ENCODE results near the gene C20orf141.
"Not testable (repeated sequence)": the region's sequence is repeated elsewhere in the genome, so short reads cannot be mapped to it uniquely, and the experiment has no call there.

The C20orf141 gene

DNA sequence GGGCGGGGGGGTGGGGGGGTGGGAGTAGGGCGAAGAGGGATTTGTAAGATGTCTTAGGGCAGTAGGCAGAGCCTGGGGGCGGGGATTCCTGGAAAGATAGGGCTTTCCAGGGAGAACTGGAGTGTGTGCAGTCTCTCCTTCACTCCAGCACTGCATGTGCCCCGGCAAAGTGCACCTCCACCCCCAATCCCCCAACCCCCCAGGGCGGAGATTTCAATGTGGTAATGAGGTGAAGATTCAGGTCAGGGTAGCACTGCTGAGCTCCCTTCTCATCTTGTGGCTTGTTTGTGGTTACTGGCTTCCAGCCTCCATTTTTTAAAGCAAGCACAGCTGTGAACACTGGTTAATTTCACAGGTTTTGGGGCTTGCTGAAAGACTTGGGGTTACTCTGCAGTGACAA is 7.3 kb downstream of the C20orf141 start:
- no peak for DNase-seq

GRCh38 chr20:2825761-2826160 is 11.0 kb downstream of the C20orf141 start:
- DNase-seq = no peak

DNA sequence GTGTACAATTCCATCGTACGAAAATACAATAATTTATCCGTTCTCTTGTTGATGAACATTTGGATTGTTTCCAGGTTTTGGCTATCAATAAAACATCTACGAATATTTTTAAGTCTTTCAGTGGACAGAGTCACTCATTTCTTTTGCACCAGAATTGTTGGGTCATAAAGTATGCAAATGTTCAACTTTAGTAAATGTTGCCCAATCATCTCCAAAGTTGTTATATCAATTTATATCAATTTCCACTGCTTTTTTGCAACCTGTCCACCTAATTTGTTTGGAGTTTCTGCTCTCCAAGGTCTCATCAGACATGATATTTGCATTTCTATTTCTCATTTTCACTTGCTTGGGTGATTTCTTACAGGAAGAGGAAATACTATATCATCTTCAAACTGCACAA is 11.9 kb downstream of the C20orf141 start:
- no peak for DNase-seq

DNA sequence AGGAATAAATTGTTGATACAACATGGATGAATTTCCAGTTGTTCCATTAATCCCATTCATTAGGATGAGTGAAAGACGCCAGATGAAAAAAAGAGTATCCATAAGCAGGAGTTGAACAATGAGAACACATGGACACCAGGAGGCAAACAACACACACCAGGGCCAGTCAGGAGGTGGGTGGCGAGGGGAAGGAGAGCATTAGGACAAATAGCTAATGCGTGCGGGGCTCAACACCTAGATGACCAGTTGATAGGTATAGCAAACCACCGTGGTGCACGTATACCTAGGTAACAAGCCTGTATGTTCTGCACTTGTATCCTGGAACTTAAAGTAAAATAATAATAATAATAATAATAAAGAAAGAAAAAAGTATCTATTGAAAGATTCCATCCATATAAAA is 14.6 kb downstream of the C20orf141 start:
- DNase-seq = no peak

GRCh38 chr20:2831206-2831605 is 16.4 kb downstream of the C20orf141 start:
- not testable (repeated sequence) for DNase-seq

DNA sequence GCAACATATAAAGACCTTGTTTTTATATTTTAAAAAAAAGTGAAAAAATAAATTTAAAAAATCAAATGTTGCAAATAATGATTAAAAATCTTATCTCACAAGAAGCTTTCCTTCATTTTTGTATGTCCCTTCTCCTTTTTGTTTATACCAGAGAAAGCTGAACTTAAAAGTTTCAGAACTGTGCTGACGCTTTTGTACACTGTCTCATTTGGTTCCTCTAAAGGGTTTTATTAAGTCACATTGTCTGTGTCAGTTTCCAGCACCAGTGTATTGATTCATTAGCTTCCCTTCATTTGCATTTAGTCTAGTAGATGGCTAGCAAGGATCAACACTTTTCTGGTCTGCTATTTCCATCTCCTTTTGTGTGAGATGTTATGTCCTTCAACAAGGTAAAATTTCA is 19.0 kb downstream of the C20orf141 start:
- no peak for DNase-seq

DNA sequence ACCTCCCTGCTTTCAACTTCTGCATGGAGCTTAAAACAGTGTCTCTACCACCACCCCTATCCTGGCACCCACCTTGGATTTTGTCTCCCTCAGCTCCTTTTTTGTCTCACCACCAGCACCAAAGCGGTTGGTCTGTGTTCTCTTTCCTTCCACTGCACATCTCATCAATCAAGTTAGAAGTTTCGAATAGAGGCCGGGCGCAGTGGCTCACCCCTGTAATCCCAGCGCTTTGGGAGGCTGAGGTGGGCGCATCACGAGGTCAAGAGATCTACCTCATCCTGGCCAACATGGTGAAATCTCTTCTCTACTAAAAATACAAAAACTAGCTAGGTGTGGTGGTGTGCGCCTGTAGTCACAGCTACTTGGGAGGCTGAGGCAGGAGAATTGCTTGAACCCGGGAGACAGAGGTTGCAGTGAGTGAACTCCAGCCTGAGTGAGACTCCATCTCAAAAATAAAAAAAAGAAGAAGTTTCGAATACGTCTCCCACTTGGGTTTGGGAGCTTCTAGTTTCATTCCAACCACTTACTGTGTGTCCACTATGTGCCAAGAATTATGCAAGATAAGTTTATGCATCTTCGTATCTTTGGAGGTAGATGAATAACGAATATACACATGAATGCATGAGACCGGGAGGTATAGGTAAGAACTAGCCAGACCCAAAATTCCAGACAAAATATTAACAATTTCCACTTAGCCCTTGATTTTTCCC is 19.8 kb downstream of the C20orf141 start:
- no peak for DNase-seq

GRCh38 chr20:2835331-2835796 is 20.6 kb downstream of the C20orf141 start:
- no peak for DNase-seq

- DNase-seq = no peak
Measured at GRCh38 chr20:2836035-2836434, 21.2 kb downstream of the C20orf141 start.

DNA sequence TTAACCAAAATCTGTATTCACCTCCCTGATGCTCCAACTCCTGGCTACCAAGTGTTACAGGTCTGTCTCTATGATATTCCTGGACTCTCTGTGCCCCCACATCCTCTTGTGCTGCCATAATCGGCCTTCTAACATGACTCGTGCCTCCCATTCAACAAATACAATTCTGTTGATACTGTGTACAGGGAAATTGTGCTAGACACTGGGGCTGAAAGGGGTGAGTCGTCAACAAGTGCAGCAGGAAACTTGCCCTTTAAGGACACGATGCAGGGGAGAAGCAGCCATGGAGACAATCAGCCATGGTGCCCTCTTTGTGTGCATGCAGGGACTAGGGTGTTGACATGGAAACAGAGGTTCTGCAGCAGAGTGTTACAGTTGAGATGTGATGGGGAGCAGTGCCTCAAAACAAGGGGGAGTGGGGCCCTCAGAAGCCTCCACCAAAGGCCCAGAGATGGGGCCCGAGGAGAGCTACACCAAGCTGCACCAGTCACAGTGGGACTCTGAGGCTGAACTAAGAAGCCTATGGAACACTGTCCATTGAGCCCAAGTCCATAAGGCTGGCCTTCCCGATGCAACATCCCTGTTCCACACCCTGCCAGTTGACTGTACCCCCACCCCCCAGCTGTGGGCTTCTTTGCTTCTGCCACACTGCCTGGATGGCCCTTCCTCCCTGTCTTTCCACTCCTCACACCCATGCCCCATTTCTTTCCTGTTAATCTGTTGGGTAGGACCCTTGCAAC is 22.6 kb downstream of the C20orf141 start:
- DNase-seq = no peak

GRCh38 chr20:2838170-2838797 is 23.5 kb downstream of the C20orf141 start:
- no peak for DNase-seq

- DNase-seq = no peak
Measured at GRCh38 chr20:2838847-2839671, 24.3 kb downstream of the C20orf141 start.

DNA sequence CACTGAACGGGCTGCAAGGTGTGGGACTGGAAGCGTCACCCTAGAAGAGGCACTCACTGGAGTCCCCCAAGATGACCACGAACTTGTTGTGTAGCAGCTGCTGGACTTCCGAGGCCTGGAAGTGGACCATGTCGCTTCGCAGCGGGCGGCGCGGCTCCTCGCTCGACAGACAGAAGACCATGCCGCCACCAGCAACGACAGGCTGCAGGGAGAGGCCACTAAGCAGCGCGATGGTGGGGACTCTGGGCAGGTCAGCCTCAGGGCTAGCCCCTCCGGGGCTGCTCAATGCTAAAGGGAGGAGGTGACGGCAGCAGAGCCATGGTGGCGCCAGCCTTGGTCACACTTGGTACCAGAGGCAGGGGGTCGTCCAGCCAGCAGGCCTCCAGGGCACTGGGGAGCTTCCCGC is 24.9 kb downstream of the C20orf141 start:
- no peak for DNase-seq

GRCh38 chr20:2840138-2840966 is 25.6 kb downstream of the C20orf141 start, which contains the start of the genes PCED1A and VPS16:
Gene PCED1A, minus strand, starts transcription at chr20:2840655. Its CDS starts 743 bp downstream, at chr20:2839912.
Gene VPS16, plus strand, starts transcription at chr20:2840745. Its CDS starts 30 bp downstream, at chr20:2840775.
- DNase-seq = peak; percentile 76 to 85

GRCh38 chr20:2840967-2841531 is 26.3 kb downstream of the C20orf141 start:
- peak; percentile 27 to 40 for DNase-seq

GRCh38 chr20:2845607-2846006 is 30.8 kb downstream of the C20orf141 start:
- peak; percentile 15 to 35 for DNase-seq

DNA sequence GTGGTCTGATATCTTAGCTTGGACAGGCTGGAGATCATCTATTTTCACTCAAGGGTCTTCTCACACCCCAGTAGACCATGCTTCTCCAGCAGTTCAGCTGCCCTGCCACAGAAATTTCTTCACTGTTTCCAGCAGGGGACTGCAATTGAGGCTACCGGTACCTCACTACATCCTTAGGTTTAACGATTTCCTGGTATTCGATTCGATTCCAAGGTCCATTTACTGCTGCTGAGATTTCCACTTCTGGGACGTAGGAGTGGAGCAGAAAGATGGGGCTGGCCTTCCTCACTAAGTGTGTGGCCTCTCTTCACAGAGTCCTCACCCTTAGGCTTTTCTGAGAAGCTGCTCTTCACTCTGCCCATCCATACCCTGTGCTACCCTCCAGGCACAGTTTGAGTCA is 31.9 kb downstream of the C20orf141 start:
- DNase-seq = no peak

- no peak for DNase-seq
Measured at GRCh38 chr20:2847802-2848201, 33.0 kb downstream of the C20orf141 start.

GRCh38 chr20:2849529-2849928 is 34.7 kb downstream of the C20orf141 start:
- DNase-seq = no peak

DNA sequence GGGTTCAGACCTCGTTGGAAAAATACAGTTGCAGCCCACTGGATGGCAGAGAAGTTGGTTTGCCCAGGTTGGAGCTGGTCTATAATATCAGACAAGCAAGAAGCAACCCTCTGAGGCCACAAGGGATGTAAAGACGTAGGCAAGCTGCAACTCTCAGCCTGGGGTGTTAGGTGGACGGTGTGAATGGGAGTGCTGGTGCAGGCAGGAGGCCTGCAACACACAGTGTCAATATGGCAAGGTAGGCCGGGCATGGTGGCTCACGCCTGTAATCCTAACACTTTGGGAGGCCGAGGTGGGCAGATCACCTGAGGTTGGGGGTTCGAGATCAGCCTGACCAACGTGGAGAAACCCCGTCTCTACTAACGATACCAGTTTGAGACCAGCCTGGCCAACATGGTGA is 36.3 kb downstream of the C20orf141 start:
- no peak for DNase-seq

DNA sequence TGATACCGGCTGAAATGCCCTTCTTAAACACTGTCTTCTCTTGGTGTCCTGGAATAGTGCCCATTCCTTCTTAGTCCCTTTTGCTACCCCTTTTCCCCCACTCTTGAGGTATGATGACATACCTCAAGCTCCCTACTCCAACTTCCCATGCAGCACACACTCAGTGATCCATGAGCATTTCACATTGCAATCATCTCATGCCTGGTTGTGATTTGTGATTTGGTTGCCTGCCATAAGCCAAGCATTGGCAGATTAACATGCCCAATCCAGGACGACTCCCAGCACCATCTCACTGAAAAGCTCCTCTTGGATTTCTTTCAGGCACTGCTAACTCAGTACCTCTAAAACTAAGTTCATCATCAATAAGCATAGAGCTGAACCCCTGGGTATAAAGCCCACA is 43.8 kb downstream of the C20orf141 start:
- no peak for DNase-seq
